HG02588 (cell line): ENCODE results near the gene ALAS1.

Experiments used
- ATAC-seq: cut with Tn5 transposase; IDR thresholded peaks from one replicate; pipeline ENCODE4 v1.9.1; 2021; ENCODE audit warnings: mild to moderate bottlenecking, moderate library complexity; ENCODE audit not compliant: unreplicated experiment

Gene ALAS1

DNA sequence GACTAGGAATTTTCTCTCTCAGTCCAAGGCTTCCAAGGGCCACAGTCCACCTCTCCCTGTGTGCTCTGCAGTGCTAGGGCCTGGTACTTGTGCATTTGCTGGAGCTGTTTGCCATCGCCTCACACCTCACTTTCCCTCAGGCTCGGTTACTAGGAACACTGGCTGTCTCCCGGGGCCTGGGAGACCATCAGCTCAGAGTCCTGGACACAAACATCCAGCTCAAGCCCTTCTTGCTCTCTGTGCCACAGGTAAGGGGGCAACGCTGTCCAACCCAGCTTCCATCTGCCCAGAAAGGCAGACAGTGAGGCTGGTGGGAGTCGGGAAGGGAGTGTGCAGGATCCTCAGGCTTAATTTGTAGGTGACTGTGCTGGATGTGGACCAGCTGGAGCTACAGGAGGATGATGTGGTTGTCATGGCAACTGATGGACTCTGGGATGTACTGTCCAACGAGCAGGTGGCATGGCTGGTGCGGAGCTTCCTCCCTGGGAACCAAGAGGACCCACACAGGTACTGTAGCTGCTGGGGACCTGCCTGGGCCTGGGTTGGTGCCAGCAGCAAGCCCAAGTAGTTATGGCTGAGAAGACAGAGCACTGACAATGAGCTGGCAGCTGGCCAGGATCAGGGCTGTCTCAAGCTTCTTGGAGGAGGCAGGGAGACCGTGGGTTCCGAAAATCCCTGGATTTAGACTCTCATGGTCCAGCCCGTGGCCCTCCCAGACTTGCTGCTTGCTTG, 51.0 kb downstream of the ALAS1 start:
- no peak for ATAC-seq

DNA sequence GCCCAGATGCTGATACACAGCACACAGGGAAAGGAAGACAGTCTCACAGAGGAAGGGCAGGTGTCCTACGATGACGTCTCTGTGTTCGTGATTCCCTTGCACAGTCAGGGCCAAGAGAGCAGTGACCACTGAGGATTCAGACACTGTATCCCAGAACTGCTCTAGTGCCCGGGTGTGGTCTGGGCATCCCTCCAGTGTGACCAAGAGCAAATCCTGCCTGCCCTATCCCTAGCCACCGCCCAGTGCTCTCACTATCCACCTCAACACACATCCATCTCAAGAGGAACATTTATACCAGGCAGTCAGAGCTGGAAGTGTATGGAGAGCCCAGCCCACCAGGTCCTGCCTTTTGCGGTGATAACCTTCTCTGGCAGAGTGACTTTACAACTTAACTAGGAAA, 51.7 kb downstream of the ALAS1 start:
- no peak for ATAC-seq

DNA sequence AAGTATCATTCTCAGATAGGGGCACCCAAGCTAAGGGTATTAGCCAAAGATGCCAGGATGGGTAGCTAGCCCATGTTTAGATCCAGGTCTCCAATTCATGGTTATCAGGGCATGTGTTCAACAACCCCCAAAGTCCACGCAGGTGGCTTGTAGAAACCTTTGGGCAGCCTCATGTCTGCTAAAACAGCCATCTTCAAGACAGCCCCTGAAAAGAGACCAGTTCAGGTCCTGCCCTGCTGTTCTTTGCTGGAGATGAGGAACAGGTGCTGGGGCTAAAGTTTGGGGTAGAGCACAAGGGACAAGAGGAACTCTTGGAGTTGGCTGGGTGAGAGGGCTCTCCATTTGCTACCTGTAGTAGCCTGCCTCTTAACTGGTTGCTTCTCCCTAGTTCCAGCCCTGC, 52.2 kb downstream of the ALAS1 start:
- ATAC-seq: no peak

DNA sequence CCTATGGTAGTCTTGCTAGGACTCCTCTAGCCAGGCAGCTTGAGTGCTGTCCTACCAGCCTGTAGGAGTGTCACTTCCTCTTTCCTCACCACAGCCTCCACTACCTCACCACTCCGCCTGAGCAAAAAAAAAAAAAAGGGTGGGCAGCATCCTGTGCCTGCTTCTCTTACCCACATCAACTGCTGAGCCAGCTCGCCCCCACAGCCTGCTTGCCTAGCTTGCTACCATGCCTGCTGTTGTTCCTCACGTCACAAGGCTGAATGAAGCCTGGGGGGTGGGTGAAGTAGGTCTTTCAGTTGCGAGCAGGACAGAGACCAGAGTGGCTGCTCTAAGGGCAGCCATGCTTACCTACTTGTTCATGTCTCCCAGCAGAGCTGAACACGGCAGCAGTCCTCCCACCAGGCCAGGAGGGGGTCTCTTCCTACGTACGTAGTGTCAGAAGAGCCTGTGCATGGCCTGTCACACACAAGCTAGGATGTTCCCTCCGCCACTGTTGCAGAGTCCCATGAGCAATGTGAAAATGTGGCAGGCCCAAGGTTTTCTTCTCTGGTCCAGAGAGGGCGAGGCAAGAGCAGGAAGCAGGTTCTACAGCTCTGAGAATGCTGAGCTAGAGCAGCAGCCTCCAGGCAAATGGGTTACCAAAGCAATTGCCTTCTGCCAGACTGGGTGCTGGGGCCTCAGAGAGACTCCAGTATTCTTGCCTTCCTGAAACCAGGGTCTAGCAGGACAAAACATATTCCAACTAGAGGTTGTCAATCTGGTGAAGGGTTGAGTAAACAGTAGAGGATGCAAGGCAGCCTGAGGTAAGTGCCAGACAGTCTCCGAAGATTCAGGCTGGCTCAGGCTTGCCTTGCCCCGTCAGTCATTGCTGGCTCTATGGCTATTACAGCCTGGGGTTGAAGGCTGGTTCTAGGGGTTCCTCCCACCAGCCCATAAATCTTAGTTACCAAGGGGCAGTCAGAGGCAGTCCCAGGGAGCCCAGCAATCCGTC, 55.6 kb downstream of the ALAS1 start:
- ATAC-seq: peak; percentile 93

DNA sequence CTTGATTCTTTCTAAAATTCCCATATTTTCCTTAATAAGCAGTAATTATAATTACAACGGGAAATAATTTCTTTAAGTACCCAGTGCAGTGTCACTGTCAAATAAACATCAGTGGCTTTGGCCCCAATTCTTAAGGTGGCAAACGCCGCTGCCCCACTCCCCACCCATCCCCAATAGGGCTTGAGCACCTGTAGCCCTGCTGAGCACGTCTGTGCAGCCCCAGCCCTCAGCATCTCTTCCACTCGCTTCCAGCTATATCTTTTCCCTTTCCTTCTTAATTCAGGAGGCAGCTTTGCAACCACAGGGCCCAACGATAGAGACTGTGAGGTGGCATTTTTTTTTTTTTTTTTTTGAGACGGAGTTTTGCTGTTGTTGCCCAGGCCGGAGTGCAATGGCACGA, 56.6 kb downstream of the ALAS1 start:
- ATAC-seq: no peak

DNA sequence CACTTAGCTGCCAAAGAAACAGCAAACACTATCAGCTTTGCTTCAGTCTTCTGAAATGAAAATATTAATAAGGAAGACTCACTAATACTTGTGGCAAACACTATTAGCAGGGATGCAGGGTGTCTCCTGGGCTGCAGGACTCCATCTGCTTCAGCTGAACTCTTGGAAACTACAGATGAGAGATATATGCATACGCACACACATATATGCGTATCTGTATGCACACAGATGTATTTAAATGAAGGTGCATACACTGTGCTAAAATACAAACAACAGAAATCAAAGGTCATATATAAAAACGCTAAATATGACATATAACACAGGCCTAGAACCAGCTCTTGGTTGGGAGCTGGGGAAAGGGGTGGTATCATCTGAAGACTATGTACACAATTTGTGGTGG, 58.2 kb downstream of the ALAS1 start:
- ATAC-seq: no peak

DNA sequence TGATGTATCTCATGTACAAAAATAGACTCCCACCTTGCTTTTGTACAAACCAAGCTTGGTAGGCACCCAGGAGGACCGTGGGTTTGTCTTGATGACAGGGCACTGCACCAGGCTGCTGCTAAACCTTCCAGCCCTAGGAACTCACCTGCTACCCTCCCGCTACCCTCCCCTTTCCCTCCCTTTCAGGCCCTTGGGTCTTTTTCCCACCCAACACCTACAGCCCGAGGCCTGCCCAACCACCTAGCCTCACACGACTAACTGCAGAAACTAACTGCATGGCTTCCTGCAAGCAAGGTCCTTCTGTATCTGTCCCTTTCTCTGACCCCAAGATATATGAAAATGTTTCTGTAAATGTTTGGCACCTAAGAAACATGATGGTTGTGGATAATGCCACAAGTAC, 58.7 kb downstream of the ALAS1 start:
- ATAC-seq: no peak

DNA sequence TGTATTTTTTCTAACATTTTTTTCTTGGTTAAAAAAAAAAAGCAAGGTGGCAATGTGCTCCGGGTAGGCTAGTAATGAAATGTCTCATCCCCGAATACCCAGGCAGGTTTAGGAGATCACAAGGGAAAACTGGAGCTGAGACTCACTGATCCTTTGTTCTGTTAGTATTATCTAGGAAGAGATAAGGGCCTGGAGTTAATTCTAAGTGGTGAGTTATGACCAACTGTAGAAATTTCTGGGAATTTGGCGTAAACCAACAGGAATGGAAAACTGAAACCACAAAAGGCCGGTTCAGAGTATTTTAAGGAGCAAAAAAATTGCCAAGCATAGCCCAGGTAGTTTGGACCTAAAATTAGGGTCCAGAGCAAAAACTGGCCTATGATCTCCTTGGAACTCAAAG, 60.0 kb downstream of the ALAS1 start:
- ATAC-seq: no peak

DNA sequence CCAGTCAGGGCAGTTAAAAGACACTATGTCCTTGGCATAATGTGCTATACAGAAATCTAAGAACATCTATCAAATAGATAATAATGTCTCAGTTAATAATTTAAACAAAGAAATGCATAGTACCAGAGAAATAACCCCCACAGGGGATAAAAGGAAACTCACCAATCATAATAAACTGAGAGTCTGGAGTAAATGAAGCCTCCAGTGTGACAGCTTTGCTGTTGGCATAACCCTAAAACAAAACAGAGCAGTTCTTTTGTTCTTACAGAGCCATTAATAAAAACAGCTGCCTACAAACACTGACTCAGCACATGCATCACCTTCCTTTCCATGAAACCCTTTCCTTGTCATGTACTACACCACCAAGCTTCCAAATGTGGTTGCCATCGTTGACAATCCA, 61.1 kb downstream of the ALAS1 start:
- no peak for ATAC-seq

DNA sequence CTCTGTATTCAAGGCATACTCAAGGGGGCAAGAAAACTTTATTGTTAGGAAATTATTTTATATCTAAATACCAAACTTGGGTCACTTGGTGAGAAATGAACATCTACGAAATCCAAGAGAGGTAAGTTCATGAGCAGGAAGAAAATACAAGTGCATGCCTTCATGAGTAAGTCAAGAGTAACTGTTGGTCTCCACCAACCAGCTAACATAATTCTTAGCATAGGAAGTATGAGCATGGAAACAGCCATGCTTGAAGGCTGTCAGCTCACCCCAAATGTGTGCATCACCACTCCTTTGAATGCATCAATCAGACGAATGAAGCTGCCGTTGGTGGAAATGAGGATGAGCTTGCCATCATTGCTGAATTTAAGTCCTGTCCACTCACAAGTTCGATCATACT, 61.5 kb downstream of the ALAS1 start:
- no peak for ATAC-seq

DNA sequence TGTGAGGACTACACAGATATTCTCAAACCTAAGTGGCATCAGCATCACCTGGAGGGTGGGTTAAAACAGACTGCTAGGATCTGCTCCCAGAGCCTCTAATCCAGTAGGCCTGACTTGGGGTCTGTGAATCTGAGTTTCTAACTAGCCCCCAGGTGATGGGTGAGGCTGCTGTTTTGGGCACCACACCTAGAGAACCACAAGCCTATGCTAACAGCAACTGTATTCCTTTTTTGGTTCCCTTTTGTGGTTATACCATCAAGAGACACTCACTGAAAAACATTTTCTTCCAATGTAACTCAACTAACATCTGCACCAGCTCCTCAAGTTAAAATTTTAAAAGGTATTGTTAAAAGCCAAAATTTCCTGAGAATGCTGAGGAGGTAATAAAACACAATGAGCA, 64.5 kb downstream of the ALAS1 start:
- no peak for ATAC-seq
